ENCODE data around the gene ZBTB12. TPM values are rescaled to one million over a fixed set of nuclear protein-coding genes. Genes with fewer than 3 reads are reported as not detected.

The ZBTB12 gene
- total and polyA plus RNA-seq, 2 of the 13 experiments (the other 11 are each of a cell fraction or from before 2014, with no cell fraction given): 4.8 to 6.0 TPM

GRCh38 chr6:31945507-31946369 lies 43.9 kb upstream of the ZBTB12 start, which contains the start of gene CFB (continued):
- TF ChIP-seq, protein P1, sequence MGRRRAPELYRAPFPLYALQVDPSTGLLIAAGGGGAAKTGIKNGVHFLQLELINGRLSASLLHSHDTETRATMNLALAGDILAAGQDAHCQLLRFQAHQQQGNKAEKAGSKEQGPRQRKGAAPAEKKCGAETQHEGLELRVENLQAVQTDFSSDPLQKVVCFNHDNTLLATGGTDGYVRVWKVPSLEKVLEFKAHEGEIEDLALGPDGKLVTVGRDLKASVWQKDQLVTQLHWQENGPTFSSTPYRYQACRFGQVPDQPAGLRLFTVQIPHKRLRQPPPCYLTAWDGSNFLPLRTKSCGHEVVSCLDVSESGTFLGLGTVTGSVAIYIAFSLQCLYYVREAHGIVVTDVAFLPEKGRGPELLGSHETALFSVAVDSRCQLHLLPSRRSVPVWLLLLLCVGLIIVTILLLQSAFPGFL (CRISPR knock-in tag; IDR thresholded peaks at IDR 0.05): no peak
- TF ChIP-seq TEAD3 (CRISPR knock-in tag; optimal IDR thresholded peaks at IDR 0.05; ENCODE audit: borderline replicate concordance) (peak; percentile 67), RARG (CRISPR knock-in tag; IDR thresholded peaks at IDR 0.05; ENCODE audit: low read depth) (peak; percentile 62; the same call in 1 of the 2 replicates), ZNF749 (CRISPR knock-in tag; IDR thresholded peaks at IDR 0.05; ENCODE audit: borderline replicate concordance) (peak; percentile 51; the same call in 1 of the 2 replicates), DPF2 (CRISPR knock-in tag; IDR thresholded peaks at IDR 0.05; ENCODE audit: borderline replicate concordance, low read depth) (peak; percentile 76), GPN1 (CRISPR knock-in tag; IDR thresholded peaks at IDR 0.05; ENCODE audit: borderline replicate concordance) (no peak), HOXA9 (CRISPR knock-in tag; IDR thresholded peaks at IDR 0.05; ENCODE audit: borderline replicate concordance) (no peak), ASH2L (IDR thresholded peaks at IDR 0.05; ENCODE audit: insufficient read length, low read depth, low read length) (peak; percentile 95), SMAD1 (CRISPR knock-in tag; IDR thresholded peaks at IDR 0.05; ENCODE audit: borderline replicate concordance, low read depth) (no peak; the same call in 1 of the 2 replicates), ZBTB7B (CRISPR knock-in tag; IDR thresholded peaks at IDR 0.05) (peak; percentile 92), ZMAT5 (CRISPR knock-in tag; IDR thresholded peaks at IDR 0.05; ENCODE audit: borderline replicate concordance, low read depth) (no peak), RXRB (CRISPR knock-in tag; IDR thresholded peaks at IDR 0.05; ENCODE audit: borderline replicate concordance) (peak; percentile 98), NR2F1 (CRISPR knock-in tag; IDR thresholded peaks at IDR 0.05) (peak; percentile 88 to 95), KDM5A (IDR thresholded peaks at IDR 0.05; ENCODE audit: borderline replicate concordance, low read length) (peak; percentile 64; the same call in 1 of the 2 replicates), FOXK1 (CRISPR knock-in tag; IDR thresholded peaks at IDR 0.05; ENCODE audit: borderline replicate concordance, low read depth) (peak; percentile 88), ZNF142 (CRISPR knock-in tag; IDR thresholded peaks at IDR 0.05) (peak; percentile 88)
- TF ChIP-seq, protein P2, sequence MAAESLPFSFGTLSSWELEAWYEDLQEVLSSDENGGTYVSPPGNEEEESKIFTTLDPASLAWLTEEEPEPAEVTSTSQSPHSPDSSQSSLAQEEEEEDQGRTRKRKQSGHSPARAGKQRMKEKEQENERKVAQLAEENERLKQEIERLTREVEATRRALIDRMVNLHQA (CRISPR knock-in tag; IDR thresholded peaks at IDR 0.05): no peak; the same call in 1 of the 2 replicates
- TF ChIP-seq, protein P3, sequence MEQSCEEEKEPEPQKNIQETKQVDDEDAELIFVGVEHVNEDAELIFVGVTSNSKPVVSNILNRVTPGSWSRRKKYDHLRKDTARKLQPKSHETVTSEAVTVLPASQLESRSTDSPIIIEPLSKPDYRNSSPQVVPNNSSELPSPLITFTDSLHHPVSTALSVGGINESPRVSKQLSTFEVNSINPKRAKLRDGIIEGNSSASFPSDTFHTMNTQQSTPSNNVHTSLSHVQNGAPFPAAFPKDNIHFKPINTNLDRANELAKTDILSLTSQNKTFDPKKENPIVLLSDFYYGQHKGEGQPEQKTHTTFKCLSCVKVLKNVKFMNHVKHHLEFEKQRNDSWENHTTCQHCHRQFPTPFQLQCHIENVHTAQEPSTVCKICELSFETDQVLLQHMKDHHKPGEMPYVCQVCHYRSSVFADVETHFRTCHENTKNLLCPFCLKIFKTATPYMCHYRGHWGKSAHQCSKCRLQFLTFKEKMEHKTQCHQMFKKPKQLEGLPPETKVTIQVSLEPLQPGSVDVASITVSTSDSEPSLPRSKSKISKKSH (CRISPR knock-in tag; IDR thresholded peaks at IDR 0.05; ENCODE audit: borderline replicate concordance): no peak; the same call in 1 of the 2 replicates

Measured in HepG2 (cell line).